Gastroesophageal sphincter (tissue), 3 donors: ENCODE results near the gene DPEP2NB.

ENCODE experiments used
- POLR2A ChIP-seq, 2 donors: fragments of 450-650 bp; IDR thresholded peaks; one replicate each; pipeline ENCODE4 v1.6.1; 2017; ENCODE audit warnings: antibody characterized with exemption in 2 of 2, mild to moderate bottlenecking in 2 of 2, moderate library complexity in 1 of 2
- TF ChIP-seq, protein P1 (sequence below), 4 experiments: fragments of 200-600 bp in 2 of 4; fragments of 450-650 bp in 2 of 4; sonication (generic) in 1 of 4; IDR thresholded peaks; one replicate each; pipeline ENCODE4 v1.5.1; 2017 to 2019; ENCODE audit warnings: antibody characterized with exemption in 4 of 4, mild to moderate bottlenecking in 2 of 4, moderate library complexity in 2 of 4

DNA sequence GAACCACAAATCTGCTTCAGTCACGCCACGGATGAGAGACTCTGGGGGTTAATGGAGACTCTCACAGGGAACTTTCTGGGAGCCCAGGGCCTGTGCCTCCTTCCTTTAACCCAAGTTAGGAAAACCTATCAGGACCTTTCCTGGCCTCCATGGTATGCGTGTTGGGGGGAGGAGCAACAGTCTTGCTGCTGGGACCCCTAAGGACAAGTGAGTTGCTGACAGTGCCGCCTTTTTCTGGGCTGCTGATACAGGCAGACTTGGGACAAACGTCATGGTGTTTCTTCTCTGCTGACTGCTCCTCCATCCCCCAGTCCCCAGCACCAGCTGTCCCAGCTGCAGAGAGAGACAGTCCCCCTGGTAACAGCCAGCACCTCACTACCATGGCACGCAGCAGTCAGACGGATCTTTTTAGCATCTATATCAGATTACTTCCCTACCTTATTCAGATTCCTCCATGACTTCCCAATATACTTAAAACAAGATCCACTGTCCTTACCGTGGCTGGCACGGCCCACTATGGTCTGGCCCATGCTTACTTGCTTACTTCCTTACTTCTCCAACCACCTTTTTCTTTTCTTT is 6.5 kb downstream of the DPEP2NB start:
- no peak for TF ChIP-seq POLR2A (IDR thresholded peaks at IDR 0.05)
- TF ChIP-seq, protein P1, sequence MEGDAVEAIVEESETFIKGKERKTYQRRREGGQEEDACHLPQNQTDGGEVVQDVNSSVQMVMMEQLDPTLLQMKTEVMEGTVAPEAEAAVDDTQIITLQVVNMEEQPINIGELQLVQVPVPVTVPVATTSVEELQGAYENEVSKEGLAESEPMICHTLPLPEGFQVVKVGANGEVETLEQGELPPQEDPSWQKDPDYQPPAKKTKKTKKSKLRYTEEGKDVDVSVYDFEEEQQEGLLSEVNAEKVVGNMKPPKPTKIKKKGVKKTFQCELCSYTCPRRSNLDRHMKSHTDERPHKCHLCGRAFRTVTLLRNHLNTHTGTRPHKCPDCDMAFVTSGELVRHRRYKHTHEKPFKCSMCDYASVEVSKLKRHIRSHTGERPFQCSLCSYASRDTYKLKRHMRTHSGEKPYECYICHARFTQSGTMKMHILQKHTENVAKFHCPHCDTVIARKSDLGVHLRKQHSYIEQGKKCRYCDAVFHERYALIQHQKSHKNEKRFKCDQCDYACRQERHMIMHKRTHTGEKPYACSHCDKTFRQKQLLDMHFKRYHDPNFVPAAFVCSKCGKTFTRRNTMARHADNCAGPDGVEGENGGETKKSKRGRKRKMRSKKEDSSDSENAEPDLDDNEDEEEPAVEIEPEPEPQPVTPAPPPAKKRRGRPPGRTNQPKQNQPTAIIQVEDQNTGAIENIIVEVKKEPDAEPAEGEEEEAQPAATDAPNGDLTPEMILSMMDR (IDR thresholded peaks at IDR 0.05): no peak
